Measurements from ENCODE around the gene ERI3. TPM values are rescaled to one million over a fixed set of nuclear protein-coding genes. Genes with fewer than 3 reads are reported as not detected.

The ERI3 gene
- total and polyA plus RNA-seq, 2 donors from 2014 or later: 60.4 to 126 TPM

DNA sequence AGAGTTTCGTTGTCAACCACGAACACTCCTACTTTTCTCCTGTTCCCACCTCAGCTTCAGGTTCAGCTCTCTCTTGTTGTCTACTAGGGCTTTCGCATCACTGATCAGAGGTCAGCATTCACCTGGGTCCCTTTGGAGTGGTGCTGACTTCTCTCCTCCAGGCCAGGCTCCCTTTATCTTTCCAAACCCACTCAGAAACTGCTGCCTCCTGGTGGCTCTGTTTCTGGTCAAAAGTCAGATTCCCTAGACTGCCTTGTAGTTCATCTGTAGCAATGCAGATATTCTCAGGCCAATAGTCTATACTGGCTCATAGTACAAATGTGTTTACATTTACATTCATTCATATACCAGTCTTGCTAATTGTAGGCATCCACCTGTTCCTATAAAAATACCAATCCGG lies 6.4 kb upstream of the ERI3 start:
- no peaks in the 10 kb centered on the region for H3K36me3 ChIP-seq (ENCODE audit: control insufficient read depth in 2 of 3, insufficient read depth in 3 of 3, low read length in 3 of 3)
- no peak overlapping the region for H3K27ac ChIP-seq (ENCODE audit: low read depth in 2 of 2, low read length in 2 of 2)
- H3K4me3 ChIP-seq (ENCODE audit: low read length in 3 of 3): no peak overlapping the region
- no peaks in the 10 kb centered on the region for H3K27me3 ChIP-seq (ENCODE audit: control insufficient read depth, insufficient read depth, low read length)
- no peak overlapping the region for H3K9ac ChIP-seq (ENCODE audit: low read length in 3 of 3)
- H3K9me3 ChIP-seq (ENCODE audit: control insufficient read depth in 2 of 3, insufficient read depth in 1 of 3, low read length in 3 of 3): no peaks in the 10 kb centered on the region
- FAIRE-seq (no peak), DNase-seq (peak in 1 of 5 donors; percentile 27)
- H3K4me1 ChIP-seq (ENCODE audit: control insufficient read depth in 2 of 3, insufficient read depth in 2 of 3, low read depth in 1 of 3, low read length in 3 of 3): no peaks in the 10 kb centered on the region
- intact Hi-C loops (cut with DNase I): no loop called here
- no peak for TF ChIP-seq CTCF (IDR thresholded peaks at IDR 0.05; ENCODE audit: borderline replicate concordance, extremely low read depth, insufficient read depth)

DNA sequence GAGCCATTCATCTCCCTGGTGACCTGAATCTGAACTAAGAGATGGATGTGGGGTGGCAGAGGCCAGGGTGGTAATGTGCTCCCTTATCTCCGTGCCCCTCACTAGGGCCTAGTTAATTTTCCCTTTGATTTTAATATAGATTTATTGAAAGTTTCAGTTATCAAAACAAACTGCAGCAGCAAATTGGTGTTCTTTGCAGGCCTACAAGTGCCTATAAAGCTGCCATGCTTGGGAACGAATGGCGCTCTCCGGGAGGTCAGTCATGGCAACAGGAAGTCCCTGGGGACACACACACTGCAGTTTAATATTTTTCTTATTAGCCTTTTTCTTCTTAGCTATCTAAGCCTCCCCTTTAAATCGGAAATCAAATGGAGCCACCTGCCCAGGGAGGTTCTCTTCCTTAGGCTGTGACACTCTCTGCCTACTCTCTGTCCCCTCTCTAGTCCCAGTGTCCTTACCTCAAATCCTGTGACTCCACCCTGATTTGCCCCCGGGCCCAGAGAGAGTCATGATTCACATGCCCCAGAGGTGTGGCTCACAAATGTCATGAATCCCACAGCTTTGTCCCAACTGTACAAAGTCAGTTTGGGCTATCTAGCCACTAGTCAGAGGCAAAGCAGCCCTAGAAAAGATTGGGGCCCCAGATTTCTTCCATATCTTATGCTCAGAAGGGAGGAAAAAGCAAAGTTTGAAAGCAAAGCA lies 4.3 kb upstream of the ERI3 start:
- no peak overlapping the region for H3K27ac ChIP-seq (ENCODE audit: low read depth in 2 of 2, low read length in 2 of 2)
- intact Hi-C loops (cut with DNase I): no loop called here
- no peaks in the 10 kb centered on the region for H3K36me3 ChIP-seq (ENCODE audit: control insufficient read depth in 2 of 3, insufficient read depth in 3 of 3, low read length in 3 of 3)
- no peaks in the 10 kb centered on the region for H3K9me3 ChIP-seq (ENCODE audit: control insufficient read depth in 2 of 3, insufficient read depth in 1 of 3, low read length in 3 of 3)
- no peak for TF ChIP-seq CTCF (IDR thresholded peaks at IDR 0.05; ENCODE audit: borderline replicate concordance, extremely low read depth, insufficient read depth)
- FAIRE-seq (no peak), DNase-seq (no peak)
- H3K9ac ChIP-seq (ENCODE audit: low read length in 3 of 3): no peak overlapping the region
- no peak overlapping the region for H3K4me3 ChIP-seq (ENCODE audit: low read length in 3 of 3)
- H3K27me3 ChIP-seq (ENCODE audit: control insufficient read depth, insufficient read depth, low read length): no peaks in the 10 kb centered on the region
- H3K4me1 ChIP-seq (ENCODE audit: control insufficient read depth in 2 of 3, insufficient read depth in 2 of 3, low read depth in 1 of 3, low read length in 3 of 3): peaks cover 0 to 3% (median under 1%) of the 10 kb centered on the region in 3 donors

- H3K4me3 ChIP-seq (ENCODE audit: low read length in 3 of 3): no peak overlapping the region
- no peak overlapping the region for H3K9ac ChIP-seq (ENCODE audit: low read length in 3 of 3)
- TF ChIP-seq CTCF (IDR thresholded peaks at IDR 0.05; ENCODE audit: borderline replicate concordance, extremely low read depth, insufficient read depth): no peak
- FAIRE-seq (no peak), DNase-seq (no peak)
- H3K9me3 ChIP-seq (ENCODE audit: control insufficient read depth in 2 of 3, insufficient read depth in 1 of 3, low read length in 3 of 3): no peaks in the 10 kb centered on the region
- no peaks in the 10 kb centered on the region for H3K27me3 ChIP-seq (ENCODE audit: control insufficient read depth, insufficient read depth, low read length)
- no peak overlapping the region for H3K27ac ChIP-seq (ENCODE audit: low read depth in 2 of 2, low read length in 2 of 2)
- peaks cover 0 to 11% (median 4%) of the 10 kb centered on the region in 3 donors for H3K4me1 ChIP-seq (ENCODE audit: control insufficient read depth in 2 of 3, insufficient read depth in 2 of 3, low read depth in 1 of 3, low read length in 3 of 3)
- intact Hi-C loops (cut with DNase I): no loop called here
- H3K36me3 ChIP-seq (ENCODE audit: control insufficient read depth in 2 of 3, insufficient read depth in 3 of 3, low read length in 3 of 3): no peaks in the 10 kb centered on the region
These were observed 2.7 kb upstream of the ERI3 start for GRCh38 chr1:44357710-44358109.

Measured in kidney (tissue), 14 donors.